ENCODE results near the gene ARPP21.

The ARPP21 gene

DNA sequence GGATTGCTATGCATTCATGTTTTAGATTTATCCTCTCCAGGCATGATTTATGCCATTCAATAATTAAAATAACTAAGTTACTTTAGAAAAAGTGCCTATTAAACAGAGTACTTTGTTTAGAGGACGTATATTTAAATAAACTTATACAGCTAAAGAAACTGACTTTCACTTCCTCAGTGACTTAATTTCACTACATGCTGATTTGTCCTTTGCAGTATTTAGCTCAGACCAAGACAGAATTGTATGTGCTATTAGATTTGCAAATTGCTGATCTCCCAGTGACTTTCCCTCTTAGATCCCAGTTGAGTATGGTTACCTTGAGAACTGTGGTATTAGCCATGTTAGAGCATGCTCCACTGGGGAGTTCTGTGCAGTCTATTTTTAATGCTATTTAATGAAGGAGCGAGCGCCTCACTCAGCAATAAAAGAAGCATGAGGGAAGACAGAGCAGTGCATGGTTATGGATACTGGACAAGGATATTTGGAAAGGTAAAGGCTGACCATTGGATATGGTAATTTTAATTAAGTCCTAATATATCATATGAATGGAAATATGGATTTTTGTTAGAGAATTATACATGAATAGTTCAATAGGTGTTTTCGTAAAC lies 2.7 kb downstream of the ARPP21 start:
- no peak for DNase-seq (ENCODE audit: low read depth)

- no peak for DNase-seq (ENCODE audit: low read depth)
Observed at GRCh38 chr3:35643495-35643894, 4.2 kb downstream of the ARPP21 start.

GRCh38 chr3:35644451-35644850 lies 5.1 kb downstream of the ARPP21 start:
- DNase-seq (ENCODE audit: low read depth), result no peak

DNA sequence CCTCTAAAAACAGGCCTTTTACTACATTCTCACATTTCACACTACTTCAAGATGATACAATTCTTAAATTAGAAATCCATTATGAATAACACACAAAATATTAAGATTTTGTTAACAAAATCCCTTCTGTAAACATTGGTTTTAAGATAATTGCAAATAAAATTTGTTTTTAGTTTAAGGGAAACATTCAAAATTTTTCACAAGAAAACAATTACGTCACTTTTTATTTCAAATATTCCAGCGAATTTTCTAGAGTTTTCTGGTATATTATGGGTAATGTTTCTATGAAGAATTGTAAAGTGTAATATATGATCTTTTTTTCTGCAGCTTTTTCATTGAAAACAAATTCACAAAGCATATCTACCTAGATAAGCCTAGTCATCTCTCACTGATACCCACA lies 5.9 kb downstream of the ARPP21 start:
- no peak for DNase-seq (ENCODE audit: low read depth)

DNA sequence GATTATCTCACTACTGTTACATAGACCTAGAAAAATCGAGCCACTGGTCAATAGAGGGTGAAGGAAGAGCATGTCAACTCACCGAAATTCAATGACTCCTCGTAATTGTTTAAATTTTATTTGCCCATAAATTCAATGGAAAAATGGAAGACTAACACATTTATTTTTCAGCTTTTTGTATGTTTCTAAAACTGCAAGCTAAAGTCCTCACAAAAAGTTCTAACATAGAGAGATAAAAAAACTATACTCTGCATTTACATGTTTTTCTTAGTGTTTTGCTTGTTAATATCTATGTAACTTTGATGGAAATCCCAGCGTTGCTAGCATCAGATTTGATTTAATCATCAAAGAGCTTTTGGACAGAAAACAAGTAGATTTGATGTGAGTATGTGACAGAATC lies 6.8 kb downstream of the ARPP21 start:
- no peak for DNase-seq (ENCODE audit: low read depth)

- DNase-seq (ENCODE audit: low read depth), result no peak
Observed at GRCh38 chr3:35647461-35647860, 8.1 kb downstream of the ARPP21 start.

DNA sequence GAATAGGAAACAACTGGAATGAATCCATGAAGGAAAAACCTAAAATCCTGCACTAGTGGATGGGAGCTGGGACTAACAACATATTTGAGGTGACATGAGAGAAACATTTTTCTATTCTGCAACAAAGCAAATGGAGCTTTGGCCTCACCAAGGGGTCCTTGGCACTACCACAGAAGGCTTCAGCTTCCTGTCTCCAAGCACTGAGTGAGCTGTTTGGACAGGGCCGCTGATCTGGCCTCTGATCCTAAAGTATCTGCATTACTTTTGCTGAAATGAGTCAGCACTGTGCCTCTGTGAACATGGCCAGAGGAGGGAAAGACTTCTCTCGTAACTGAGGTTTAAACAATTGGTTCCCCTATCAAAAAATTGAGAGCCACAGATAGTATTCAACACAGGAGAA lies 9.0 kb downstream of the ARPP21 start:
- DNase-seq (ENCODE audit: low read depth), result no peak

DNA sequence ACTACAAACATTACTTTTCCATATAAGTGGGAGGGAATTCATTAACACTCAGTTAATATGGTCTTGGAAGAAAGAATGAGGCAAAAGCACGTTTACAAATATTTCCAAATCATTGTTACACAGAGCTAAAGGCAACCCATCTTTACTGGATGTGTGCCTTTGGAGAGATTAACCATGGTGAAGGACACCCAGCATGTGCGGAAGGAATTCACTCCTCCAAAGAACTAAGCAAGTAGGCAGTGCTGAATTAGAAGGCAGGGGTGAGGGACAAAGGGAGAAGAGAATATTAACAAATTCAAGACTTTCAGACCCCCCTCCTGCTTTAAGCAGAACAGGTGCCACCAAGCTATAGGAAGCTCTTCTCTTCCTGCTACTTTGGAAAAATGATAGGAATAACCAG lies 10.1 kb downstream of the ARPP21 start:
- no peak for DNase-seq (ENCODE audit: low read depth)

GRCh38 chr3:35651426-35651825 lies 12.1 kb downstream of the ARPP21 start:
- no peak for DNase-seq (ENCODE audit: low read depth)

GRCh38 chr3:35651851-35652250 lies 12.5 kb downstream of the ARPP21 start:
- DNase-seq (ENCODE audit: low read depth), result no peak

DNA sequence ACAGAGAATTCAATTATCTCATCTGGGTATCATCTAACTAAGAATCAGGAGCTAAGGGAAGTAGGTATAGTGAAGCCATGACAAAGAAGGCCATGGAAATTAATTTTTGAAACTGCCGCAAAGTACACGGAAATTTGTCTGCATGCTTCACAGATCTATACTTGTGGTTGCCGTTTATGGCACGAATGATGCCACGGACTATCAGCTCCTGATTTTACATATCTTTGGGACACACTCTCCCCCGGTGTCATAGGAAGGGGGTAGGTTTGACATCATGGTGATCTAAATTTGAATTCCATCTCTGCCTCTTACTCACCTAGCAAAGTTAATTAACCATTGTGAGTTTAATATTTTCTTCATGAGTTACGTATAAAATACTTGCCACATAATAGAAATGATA lies 14.0 kb downstream of the ARPP21 start:
- DNase-seq (ENCODE audit: low read depth), result no peak

GRCh38 chr3:35654476-35654875 lies 15.2 kb downstream of the ARPP21 start:
- DNase-seq (ENCODE audit: low read depth), result no peak

DNA sequence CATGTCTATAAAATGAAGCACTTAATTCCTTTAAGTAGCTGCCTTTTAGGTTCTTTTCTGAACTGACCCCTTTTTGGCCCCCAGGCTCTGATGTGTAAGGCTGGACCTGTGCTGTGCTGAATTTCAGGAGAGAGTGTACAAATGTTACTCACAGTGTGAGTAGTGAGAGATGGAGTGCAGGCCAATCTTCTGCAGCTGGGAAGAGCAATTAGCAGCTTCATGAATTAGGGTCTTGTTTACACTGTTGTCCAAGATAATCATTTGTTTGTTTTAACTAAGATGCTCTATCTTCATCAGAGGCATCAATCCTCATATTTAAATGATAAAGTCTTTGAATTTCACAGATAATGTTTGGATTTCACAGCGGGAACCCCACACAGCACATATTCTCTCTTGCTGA lies 19.4 kb downstream of the ARPP21 start:
- DNase-seq (ENCODE audit: low read depth), result no peak

DNA sequence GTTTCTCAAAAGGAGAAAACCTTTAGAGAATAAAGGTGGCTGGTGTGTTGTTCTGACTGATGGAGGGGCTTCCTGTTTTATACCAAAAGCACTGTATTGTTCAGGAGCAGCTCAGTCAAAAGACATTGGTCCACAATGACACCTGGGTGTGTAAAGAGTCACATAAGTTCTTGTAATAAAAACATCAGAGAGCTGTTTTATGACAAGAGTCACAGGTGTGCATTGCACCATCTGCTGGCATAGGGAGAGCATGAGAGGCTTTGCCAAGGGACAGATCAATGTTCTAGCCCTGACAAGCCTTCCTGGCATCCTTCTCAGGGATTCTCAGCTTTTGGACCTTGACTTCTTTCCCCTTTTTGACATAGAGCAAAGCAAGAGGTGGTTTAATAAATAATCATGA lies 20.4 kb downstream of the ARPP21 start:
- no peak for DNase-seq (ENCODE audit: low read depth)

DNA sequence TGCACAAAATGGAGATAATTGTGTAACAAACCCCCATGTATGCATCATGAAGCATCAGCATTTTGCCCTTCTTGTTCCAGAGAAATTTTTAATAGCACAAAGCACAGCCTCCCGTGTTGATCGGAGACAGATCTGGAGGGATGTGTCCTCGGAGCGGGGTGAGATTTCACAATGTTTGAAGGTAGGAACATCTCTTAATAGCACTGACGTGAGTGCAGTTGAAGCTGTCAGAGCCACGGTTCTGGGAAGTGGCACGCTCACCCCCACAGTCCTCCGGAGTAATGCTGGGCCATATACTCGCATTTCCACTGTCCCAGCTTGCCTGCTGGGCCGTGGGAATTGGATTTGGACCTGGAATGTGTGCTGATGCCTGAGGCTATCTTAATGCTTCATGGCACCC lies 24.1 kb downstream of the ARPP21 start:
- no peak for DNase-seq (ENCODE audit: low read depth)

GRCh38 chr3:35664460-35664919 lies 25.2 kb downstream of the ARPP21 start:
- DNase-seq (ENCODE audit: low read depth), result no peak

GRCh38 chr3:35665390-35666055 lies 26.2 kb downstream of the ARPP21 start:
- DNase-seq (ENCODE audit: low read depth), result no peak

- DNase-seq (ENCODE audit: low read depth), result no peak
Observed at GRCh38 chr3:35666888-35667287, 27.6 kb downstream of the ARPP21 start.

GRCh38 chr3:35670408-35670965 lies 31.2 kb downstream of the ARPP21 start:
- DNase-seq (ENCODE audit: low read depth), result no peak

DNA sequence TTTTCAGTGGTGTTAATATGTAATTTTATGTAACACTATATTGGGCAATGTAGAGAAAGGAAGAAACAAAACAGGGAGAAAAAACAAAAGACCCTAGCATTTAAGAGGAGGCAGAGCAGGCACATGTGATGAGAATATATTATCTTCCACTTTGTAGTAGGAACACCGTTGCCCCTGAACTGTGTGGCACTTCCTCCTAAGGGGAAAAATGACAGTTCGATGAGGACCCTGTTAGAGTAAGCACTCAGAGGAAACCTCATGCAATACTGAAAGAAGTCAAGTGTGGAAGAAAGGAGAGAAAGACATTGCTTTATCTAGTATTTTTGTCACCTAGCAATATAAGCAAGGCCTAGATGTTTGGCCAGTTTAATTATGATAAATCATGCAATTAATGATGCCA lies 32.2 kb downstream of the ARPP21 start:
- DNase-seq (ENCODE audit: low read depth), result no peak

DNA sequence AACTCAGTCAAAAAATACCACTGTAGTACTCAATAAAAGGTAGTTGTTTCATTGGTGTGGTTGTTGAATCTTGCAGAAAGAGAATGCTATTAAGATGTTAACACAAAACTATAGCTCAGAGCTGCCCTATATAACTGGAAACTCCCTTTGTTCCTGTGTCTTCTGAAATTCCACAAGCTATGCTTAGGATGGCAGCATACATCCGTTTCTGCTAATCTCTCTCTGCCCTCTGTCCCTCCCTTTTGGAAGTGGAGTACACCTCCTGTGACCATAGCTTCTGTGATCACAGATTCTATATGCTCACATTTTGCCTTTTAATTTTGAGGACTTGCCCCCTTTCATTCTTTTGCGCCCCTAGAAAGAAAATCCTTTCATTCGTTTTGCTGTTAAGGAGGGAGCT lies 33.7 kb downstream of the ARPP21 start:
- no peak for DNase-seq (ENCODE audit: low read depth)

DNA sequence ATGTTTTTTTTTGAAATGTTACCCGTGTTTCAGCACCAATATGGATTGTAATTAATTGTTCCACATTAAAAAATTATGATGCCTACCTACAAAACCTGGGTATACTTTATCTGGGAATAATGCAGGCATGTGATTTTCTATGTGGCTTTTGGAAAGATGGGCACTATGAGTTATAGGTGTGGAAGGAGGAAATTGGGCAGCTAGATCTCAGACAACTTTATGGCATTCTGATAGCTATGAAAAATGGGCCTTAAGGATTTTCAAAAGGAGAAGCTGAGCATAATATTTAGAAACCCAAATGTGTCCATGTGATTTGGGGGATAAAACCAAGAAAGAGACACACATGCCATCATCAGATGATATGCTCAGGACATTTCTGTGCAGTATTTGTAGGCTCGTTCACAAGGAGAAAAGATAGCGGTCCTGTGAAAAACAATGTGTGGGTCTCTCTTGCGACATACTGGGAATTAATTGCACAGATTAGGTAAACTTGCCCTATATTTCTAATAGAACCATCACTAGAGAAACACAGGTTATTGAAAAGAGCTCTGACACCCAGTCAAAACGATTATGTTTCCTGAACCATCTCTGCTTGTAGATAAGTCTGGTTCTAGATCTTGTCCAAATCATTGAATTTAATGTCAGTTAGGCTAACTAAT lies 35.3 kb downstream of the ARPP21 start:
- no peak for DNase-seq (ENCODE audit: low read depth)

DNA sequence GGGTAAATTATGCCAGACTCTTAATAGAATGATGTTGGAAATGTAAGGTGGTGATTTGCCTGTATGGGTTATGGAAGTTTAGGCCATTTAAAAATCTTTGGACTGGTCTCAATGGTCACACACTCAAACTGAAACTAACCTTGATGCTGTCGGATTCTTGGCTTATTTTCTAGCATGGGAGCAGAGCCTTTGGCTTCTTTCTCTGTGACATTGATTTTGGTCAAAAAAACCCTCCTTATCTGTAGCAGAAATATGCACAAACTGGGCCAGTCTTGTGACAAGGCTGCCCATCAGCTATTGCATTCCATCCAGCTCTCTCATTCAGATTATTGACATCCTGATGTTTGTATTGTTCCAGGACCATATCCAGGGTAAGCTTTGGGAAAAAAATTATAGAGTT lies 35.9 kb downstream of the ARPP21 start:
- DNase-seq (ENCODE audit: low read depth), result no peak
